Panc1 (cell line): ENCODE results near the gene PPP1R9A. TPM values are rescaled to one million over a fixed set of nuclear protein-coding genes. Genes with fewer than 3 reads are reported as not detected.

Experiments
- ATAC-seq: fragments of 200-7000 bp; cut with Tn5 transposase; 2 replicates; pipeline ENCODE4 v1.9.1; 2020; ENCODE audit warnings: mild to moderate bottlenecking, moderate library complexity
- BruUV-seq: library from RNA; stranded (reverse); fragments of 400-500 nt; replicated peaks from 2 replicates; lab custom pipeline; 2021; lab: Mats Ljungman, UMichigan
- CTCF ChIA-PET: fragments of 300-600 bp; sonication (Branson Sonifier 250); formaldehyde crosslinking; loops from one replicate; lab custom pipeline; 2022; ENCODE audit warnings: antibody characterized with exemption; lab: Charles Lee
- POLR2A ChIA-PET: fragments of 300-600 bp; sonication (Branson Sonifier 250); formaldehyde crosslinking; loops from one replicate; lab custom pipeline; 2022; ENCODE audit warnings: antibody characterized with exemption; lab: Charles Lee
- DNase-seq: peaks from one replicate; pipeline ENCODE4 v3.0.0-alpha.2; 2010; ENCODE audit warnings: low read depth, low spot score
- H3K27ac ChIP-seq: 2 replicates; pipeline ENCODE4 v1.5.1; 2011; ENCODE audit warnings: mild to moderate bottlenecking, low read length, inconsistent platforms
- H3K27me3 ChIP-seq: fragments of 200-500 bp; sonication (Bioruptor generic); 2 replicates; pipeline ENCODE4 v1.6.0; 2014; ENCODE audit warnings: low read length, inconsistent platforms; ENCODE audit not compliant: control insufficient read depth, insufficient read depth
- H3K36me3 ChIP-seq: fragments of 200-500 bp; sonication (Bioruptor generic); 2 replicates; pipeline ENCODE4 v1.5.1; 2014; ENCODE audit warnings: inconsistent platforms, mild to moderate bottlenecking, low read length, moderate library complexity; ENCODE audit not compliant: control insufficient read depth, insufficient read depth
- H3K4me1 ChIP-seq: 2 replicates; pipeline ENCODE4 v1.5.1; 2011; ENCODE audit warnings: inconsistent platforms, mild to moderate bottlenecking, low read length, moderate library complexity; ENCODE audit not compliant: control insufficient read depth, insufficient read depth
- H3K4me3 ChIP-seq, 2 experiments: 2 replicates each; pipeline ENCODE4 v1.5.1; 2011 to 2012; ENCODE audit warnings: low read depth in 2 of 2, low read length in 2 of 2, mild to moderate bottlenecking in 2 of 2, inconsistent platforms in 1 of 2, moderate library complexity in 1 of 2
- H3K9me3 ChIP-seq: fragments of 200-500 bp; sonication (Bioruptor generic); 2 replicates; pipeline ENCODE4 v1.5.1; 2014; ENCODE audit warnings: low read depth, mild to moderate bottlenecking, inconsistent platforms, low read length, moderate library complexity; ENCODE audit not compliant: control insufficient read depth, insufficient read depth
- CTCF ChIP-seq: fragments of 450-650 bp; IDR thresholded peaks from 2 replicates; pipeline ENCODE4 v1.5.1; 2017; ENCODE audit warnings: mild to moderate bottlenecking
- POLR2AphosphoS5 ChIP-seq: IDR thresholded peaks from 2 replicates; pipeline ENCODE4 v1.6.1; 2012; ENCODE audit warnings: mild to moderate bottlenecking, low read depth, low read length, moderate library complexity
- REST ChIP-seq, 2 experiments: IDR thresholded peaks; 2 replicates each; pipeline ENCODE4 v1.6.1; 2011 to 2012; ENCODE audit warnings: low read depth in 2 of 2, control low read depth in 1 of 2, low read length in 1 of 2, mild to moderate bottlenecking in 1 of 2, moderate library complexity in 1 of 2; ENCODE audit not compliant: insufficient read depth in 1 of 2
- SIN3A ChIP-seq: IDR thresholded peaks from 2 replicates; pipeline ENCODE4 v1.6.1; 2012; ENCODE audit warnings: low read depth, mild to moderate bottlenecking, low read length, moderate library complexity, borderline replicate concordance; ENCODE audit not compliant: insufficient read depth
- TCF7L2 ChIP-seq: IDR thresholded peaks from 2 replicates; pipeline ENCODE4 v1.6.1; 2011; ENCODE audit warnings: mild to moderate bottlenecking, low read depth, low read length, inconsistent platforms
- in situ Hi-C: cut with HindIII; loops from 2 replicates; pipeline ENCODE4 v1.10.0; 2016; ENCODE audit warnings: low sequenced_read_pairs, low pct_unique_long_range_greater_than_20kb
- intact Hi-C: fragments of 100-400 bp; cut with micrococcal nuclease; formaldehyde crosslinking; loops from one replicate; pipeline ENCODE4 v1.10.0; 2022; ENCODE audit not compliant: unreplicated experiment
- total RNA-seq: library from RNA; stranded (reverse); gene quantifications from one replicate; pipeline ENCODE4 v1.2.1, GENCODE V29; 2021; ENCODE audit not compliant: unreplicated experiment

Gene PPP1R9A
- total RNA-seq, 1 experiment from 2014 or later: 5.0 TPM

- Histone ChIP-seq H3K4me3 (no peak overlapping the region), H3K9me3 (no peaks in the 10 kb centered on the region), H3K27ac (no peak overlapping the region), H3K4me1 (no peaks in the 10 kb centered on the region), H3K36me3 (no peaks in the 10 kb centered on the region), H3K27me3 (no peaks in the 10 kb centered on the region)
- TF ChIP-seq REST (IDR thresholded peaks at IDR 0.05; ENCODE audit: insufficient read depth in 1 of 2, low read depth in 2 of 2, low read length in 1 of 2) (no peak), SIN3A (no peak), POLR2AphosphoS5 (no peak)
- DNase-seq: no peak
- intact Hi-C loops: no loop called here
- no peak for ATAC-seq
- CTCF ChIA-PET: no interaction called here
- BruUV-seq: no TSS peak
- in situ Hi-C loops: no loop called here
- POLR2A ChIA-PET: no interaction called here
These were observed 188.0 kb downstream of the PPP1R9A start for GRCh38 chr7:95095259-95095965.

GRCh38 chr7:95095966-95096540 lies 188.7 kb downstream of the PPP1R9A start:
- DNase-seq (no peak), ATAC-seq (no peak)
- H3K27me3 ChIP-seq: no peaks in the 10 kb centered on the region
- no TSS peak for BruUV-seq
- ChIA-PET CTCF (no interaction called here), POLR2A (no interaction called here)
- no peak overlapping the region for H3K4me3 ChIP-seq
- no peak for TF ChIP-seq REST (IDR thresholded peaks at IDR 0.05; ENCODE audit: insufficient read depth in 1 of 2, low read depth in 2 of 2, low read length in 1 of 2)
- no peak for TF ChIP-seq CTCF
- TF ChIP-seq TCF7L2: no peak
- no peak for TF ChIP-seq SIN3A
- no peak for TF ChIP-seq POLR2AphosphoS5
- H3K9me3 ChIP-seq: no peaks in the 10 kb centered on the region
- H3K4me1 ChIP-seq: no peaks in the 10 kb centered on the region
- no peaks in the 10 kb centered on the region for H3K36me3 ChIP-seq
- no peak overlapping the region for H3K27ac ChIP-seq
- in situ Hi-C loops: no loop called here
- intact Hi-C loops: no loop called here
